IMR-90 (cell line): ENCODE results near the gene THADA. TPM values are rescaled to one million over a fixed set of nuclear protein-coding genes. Genes with fewer than 3 reads are reported as not detected.

Experiments
- ATAC-seq: fragments of 200-7000 bp; cut with Tn5 transposase; 2 replicates; pipeline ENCODE4 v1.9.1; 2020; ENCODE audit warnings: low read depth, mild to moderate bottlenecking, moderate library complexity
- BruUV-seq: library from RNA; stranded (reverse); fragments of 400-500 nt; replicated peaks from 2 replicates; lab custom pipeline; 2021; lab: Mats Ljungman, UMichigan
- CTCF ChIA-PET: fragments of 300-600 bp; formaldehyde crosslinking; extraction: SDS; loops from one replicate; lab custom pipeline; 2021; ENCODE audit warnings: antibody characterized with exemption; lab: Yijun Ruan, JAX
- POLR2A ChIA-PET: fragments of 300-600 bp; sonication (Branson Sonifier 250); formaldehyde crosslinking; loops from one replicate; lab custom pipeline; 2022; ENCODE audit warnings: antibody characterized with exemption; ENCODE audit not compliant: unreplicated experiment; lab: Charles Lee
- DNase-seq: peaks from one replicate; pipeline ENCODE4 v3.0.0; 2013
- H2AFZ ChIP-seq: replicated peaks from 2 replicates; pipeline ENCODE3; 2013; ENCODE audit warnings: low read length, mild to moderate bottlenecking; ENCODE audit not compliant: poor library complexity
- H2AK5ac ChIP-seq: 2 replicates; pipeline ENCODE4 v1.6.1; 2013; ENCODE audit warnings: low read depth, low read length, inconsistent platforms
- H2AK9ac ChIP-seq: replicated peaks from 2 replicates; pipeline ENCODE3; 2013; ENCODE audit warnings: mild to moderate bottlenecking, low read depth, low read length, moderate library complexity; ENCODE audit not compliant: poor library complexity
- H2BK120ac ChIP-seq: 2 replicates; pipeline ENCODE4 v1.6.1; 2013; ENCODE audit warnings: low read depth, low read length, inconsistent platforms
- H2BK15ac ChIP-seq: 3 replicates; pipeline ENCODE4 v1.6.1; 2013; ENCODE audit warnings: low read depth, low read length, inconsistent platforms
- H2BK20ac ChIP-seq: 2 replicates; pipeline ENCODE4 v1.6.1; 2013; ENCODE audit warnings: low read depth, mild to moderate bottlenecking, inconsistent platforms, low read length, moderate library complexity
- H2BK5ac ChIP-seq: 2 replicates; pipeline ENCODE4 v1.6.1; 2013; ENCODE audit warnings: mild to moderate bottlenecking, low read depth, low read length, inconsistent platforms; ENCODE audit not compliant: poor library complexity, severe bottlenecking
- H3K14ac ChIP-seq: replicated peaks from 2 replicates; pipeline ENCODE4 v1.6.1; 2013; ENCODE audit warnings: low read depth, low read length, inconsistent platforms
- H3K18ac ChIP-seq: 2 replicates; pipeline ENCODE4 v1.6.1; 2013; ENCODE audit warnings: low read depth, low read length, control low read depth
- H3K23ac ChIP-seq: 2 replicates; pipeline ENCODE4 v1.6.1; 2013; ENCODE audit warnings: low read depth, low read length, inconsistent platforms
- H3K27ac ChIP-seq: 2 replicates; pipeline ENCODE4 v1.5.1; 2013; ENCODE audit warnings: mild to moderate bottlenecking, control low read depth, low read length; ENCODE audit not compliant: insufficient read depth
- H3K27me3 ChIP-seq: 2 replicates; pipeline ENCODE4 v1.6.1; 2013; ENCODE audit warnings: low read length; ENCODE audit not compliant: control insufficient read depth, insufficient read depth
- H3K36me3 ChIP-seq: 2 replicates; pipeline ENCODE4 v1.6.1; 2013; ENCODE audit warnings: low read length, mixed read lengths; ENCODE audit not compliant: control insufficient read depth, insufficient read depth
- H3K4ac ChIP-seq: 2 replicates; pipeline ENCODE4 v1.6.1; 2013; ENCODE audit warnings: low read depth, low read length, inconsistent platforms
- H3K4me1 ChIP-seq: 2 replicates; pipeline ENCODE4 v1.6.1; 2013; ENCODE audit warnings: low read length, mixed read lengths; ENCODE audit not compliant: control insufficient read depth, insufficient read depth
- H3K4me2 ChIP-seq: 2 replicates; pipeline ENCODE4 v1.6.1; 2013; ENCODE audit warnings: low read depth, mild to moderate bottlenecking, control low read depth, low read length, moderate library complexity
- H3K4me3 ChIP-seq: 2 replicates; pipeline ENCODE4 v1.5.1; 2013; ENCODE audit warnings: low read depth, mild to moderate bottlenecking, control low read depth, low read length, moderate library complexity; ENCODE audit not compliant: insufficient read depth
- H3K56ac ChIP-seq: 2 replicates; pipeline ENCODE4 v1.6.1; 2013; ENCODE audit warnings: low read length, inconsistent platforms; ENCODE audit not compliant: insufficient read depth; ENCODE audit errors: extremely low read depth
- H3K79me1 ChIP-seq, 2 experiments: 2 replicates each; pipeline ENCODE4 v1.6.1; 2013; ENCODE audit warnings: low read length in 2 of 2, inconsistent platforms in 1 of 2, low read depth in 1 of 2
- H3K9ac ChIP-seq: 2 replicates; pipeline ENCODE4 v1.6.1; 2013; ENCODE audit warnings: low read depth, low read length, control low read depth
- H3K9me1 ChIP-seq: 2 replicates; pipeline ENCODE4 v1.6.1; 2013; ENCODE audit warnings: low read length, inconsistent platforms; ENCODE audit not compliant: insufficient read depth
- H3K9me3 ChIP-seq: 2 replicates; pipeline ENCODE4 v1.6.1; 2013; ENCODE audit warnings: low read length; ENCODE audit not compliant: control insufficient read depth, insufficient read depth
- H4K20me1 ChIP-seq: 2 replicates; pipeline ENCODE4 v1.6.1; 2013; ENCODE audit warnings: low read length, inconsistent platforms; ENCODE audit not compliant: insufficient read depth
- H4K5ac ChIP-seq: 2 replicates; pipeline ENCODE4 v1.6.1; 2013; ENCODE audit warnings: mild to moderate bottlenecking, low read depth, low read length, control low read depth
- H4K8ac ChIP-seq, 2 experiments: 2 replicates each; pipeline ENCODE4 v1.6.1; 2013; ENCODE audit warnings: low read depth in 2 of 2, low read length in 2 of 2, control low read depth in 1 of 2, inconsistent platforms in 1 of 2
- H4K91ac ChIP-seq: 2 replicates; pipeline ENCODE4 v1.6.1; 2013; ENCODE audit warnings: low read depth, low read length, inconsistent platforms; ENCODE audit not compliant: insufficient read depth
- CEBPB ChIP-seq: IDR thresholded peaks from 2 replicates; pipeline ENCODE4 v1.6.1; 2012; ENCODE audit warnings: low read depth, low read length, improper control_type of control experiment
- CHD1 ChIP-seq: IDR thresholded peaks from 2 replicates; pipeline ENCODE4 v1.6.1; 2012; ENCODE audit warnings: low read depth, low read length, improper control_type of control experiment
- FOS ChIP-seq: fragments of 150-350 bp; IDR thresholded peaks from 2 replicates; pipeline ENCODE4 v1.6.1; 2016; ENCODE audit warnings: low read depth, low read length
- MAFK ChIP-seq: IDR thresholded peaks from 2 replicates; pipeline ENCODE4 v1.6.1; 2012; ENCODE audit warnings: low read depth, low read length, improper control_type of control experiment
- MAZ ChIP-seq: IDR thresholded peaks from 2 replicates; pipeline ENCODE4 v1.6.1; 2012; ENCODE audit warnings: low read depth, mild to moderate bottlenecking, low read length, improper control_type of control experiment, moderate library complexity, borderline replicate concordance
- MXI1 ChIP-seq: IDR thresholded peaks from 2 replicates; pipeline ENCODE4 v1.6.1; 2012; ENCODE audit warnings: low read depth, mild to moderate bottlenecking, low read length, moderate library complexity, borderline replicate concordance
- NFE2L2 ChIP-seq: fragments of 150-350 bp; IDR thresholded peaks from 2 replicates; pipeline ENCODE4 v1.6.1; 2016; ENCODE audit warnings: low read depth, mild to moderate bottlenecking, low read length
- POLR2A ChIP-seq: IDR thresholded peaks from 2 replicates; pipeline ENCODE4 v1.6.1; 2012; ENCODE audit warnings: mild to moderate bottlenecking, low read depth, low read length
- RAD21 ChIP-seq: IDR thresholded peaks from 2 replicates; pipeline ENCODE4 v1.6.1; 2012; ENCODE audit warnings: low read length, improper control_type of control experiment
- RFX5 ChIP-seq: IDR thresholded peaks from 2 replicates; pipeline ENCODE4 v1.8.0; 2012; ENCODE audit warnings: low read depth, mild to moderate bottlenecking, low read length, moderate library complexity
- SMC3 ChIP-seq: fragments of 150-350 bp; IDR thresholded peaks from 2 replicates; pipeline ENCODE4 v1.6.1; 2016; ENCODE audit warnings: low read depth, mild to moderate bottlenecking, antibody characterized with exemption, low read length, moderate library complexity
- WGBS, 2 experiments: methylation state at CpG; one replicate each; pipeline versions ENCODE4 v1.1.5 to v1.1.7; 2013; ENCODE audit warnings: missing lambda C conversion rate in 2 of 2; ENCODE audit not compliant: insufficient read length in 1 of 2; ENCODE audit errors: extremely low coverage in 2 of 2; 5-methylcytosine and 5-hydroxymethylcytosine counted together
- dilution Hi-C: fragments of 300-500 bp; cut with HindIII; formaldehyde crosslinking; loops from one replicate; pipeline ENCODE4 v1.14.3; 2018; ENCODE audit warnings: low sequenced_read_pairs; ENCODE audit not compliant: unreplicated experiment
- in situ Hi-C: fragments of 300-500 bp; cut with MboI; formaldehyde crosslinking; loops from 3 replicates; pipeline ENCODE4 v1.14.3; 2019; ENCODE audit warnings: low sequenced_read_pairs, inconsistent platforms, mixed read lengths
- intact Hi-C: fragments of 100-400 bp; cut with micrococcal nuclease; formaldehyde crosslinking; loops from 2 replicates; pipeline ENCODE4 v1.10.0; 2022
- polyA plus RNA-seq, 3 experiments: library from polyadenylated mRNA; depleted of rRNA; stranded (reverse); fragments of >200 nt; gene quantifications; 2 replicates each; pipeline ENCODE4 v1.2.3, GENCODE V29; 2012; ENCODE audit warnings: low replicate concordance in 1 of 3
- total RNA-seq: library from RNA; depleted of rRNA; stranded (reverse); fragments of >200 nt; gene quantifications from 2 replicates; pipeline ENCODE4 v1.2.3, GENCODE V29; 2012
- TF ChIP-seq, protein P1 (sequence below): conservative IDR thresholded peaks from 2 replicates; pipeline ENCODE4 v1.5.1; 2012; ENCODE audit warnings: mild to moderate bottlenecking, low read depth, low read length, improper control_type of control experiment
- TF ChIP-seq, protein P2 (sequence below): fragments of 150-350 bp; IDR thresholded peaks from 2 replicates; pipeline ENCODE4 v1.6.1; 2016; ENCODE audit warnings: low read depth, mild to moderate bottlenecking, low read length, moderate library complexity, borderline replicate concordance

The THADA gene
- total and polyA plus RNA-seq, 2 of the 4 experiments (the other 2 are of a cell fraction), result 10.5 to 21.3 TPM

- dilution Hi-C loops (no loop called here), in situ Hi-C loops (no loop called here), intact Hi-C loops (no loop called here)
- Histone ChIP-seq H2BK120ac (no peak overlapping the region), H3K56ac (no peak overlapping the region), H3K9me3 (no peaks in the 10 kb centered on the region), H3K4me2 (no peak overlapping the region), H4K91ac (no peak overlapping the region), H2BK20ac (no peak overlapping the region), H3K9ac (no peak overlapping the region), H3K4ac (no peak overlapping the region), H2AFZ (no peak overlapping the region), H3K18ac (no peak overlapping the region), H3K4me3 (no peak overlapping the region), H2AK5ac (no peak overlapping the region), H2AK9ac (no peak overlapping the region), H3K4me1 (peaks cover 14% of the 10 kb centered on the region; the same call in 1 of the 2 replicates), H3K23ac (no peak overlapping the region), H3K27ac (no peak overlapping the region), H4K5ac (no peak overlapping the region; the same call in 1 of the 2 replicates), H3K27me3 (no peaks in the 10 kb centered on the region), H3K9me1 (peaks cover 4% of the 10 kb centered on the region; the same call in 1 of the 2 replicates), H3K36me3 (no peaks in the 10 kb centered on the region), H3K79me1 (no peaks in the 10 kb centered on the region), H3K14ac (no peak overlapping the region), H4K20me1 (no peaks in the 10 kb centered on the region), H2BK5ac (no peak overlapping the region), H4K8ac (no peak overlapping the region), H2BK15ac (no peak overlapping the region)
- 30% methylated on average over 2 of the region's 3 CpGs; no CpG with 5 or more reads in 1 of the 2 experiments for WGBS, 2 experiments
- ATAC-seq, result no peak
- no TSS peak for BruUV-seq
- no peak for DNase-seq
- CTCF ChIA-PET, result no interaction called here
- POLR2A ChIA-PET, result no interaction called here
- no peak for TF ChIP-seq FOS
- TF ChIP-seq, protein P1, sequence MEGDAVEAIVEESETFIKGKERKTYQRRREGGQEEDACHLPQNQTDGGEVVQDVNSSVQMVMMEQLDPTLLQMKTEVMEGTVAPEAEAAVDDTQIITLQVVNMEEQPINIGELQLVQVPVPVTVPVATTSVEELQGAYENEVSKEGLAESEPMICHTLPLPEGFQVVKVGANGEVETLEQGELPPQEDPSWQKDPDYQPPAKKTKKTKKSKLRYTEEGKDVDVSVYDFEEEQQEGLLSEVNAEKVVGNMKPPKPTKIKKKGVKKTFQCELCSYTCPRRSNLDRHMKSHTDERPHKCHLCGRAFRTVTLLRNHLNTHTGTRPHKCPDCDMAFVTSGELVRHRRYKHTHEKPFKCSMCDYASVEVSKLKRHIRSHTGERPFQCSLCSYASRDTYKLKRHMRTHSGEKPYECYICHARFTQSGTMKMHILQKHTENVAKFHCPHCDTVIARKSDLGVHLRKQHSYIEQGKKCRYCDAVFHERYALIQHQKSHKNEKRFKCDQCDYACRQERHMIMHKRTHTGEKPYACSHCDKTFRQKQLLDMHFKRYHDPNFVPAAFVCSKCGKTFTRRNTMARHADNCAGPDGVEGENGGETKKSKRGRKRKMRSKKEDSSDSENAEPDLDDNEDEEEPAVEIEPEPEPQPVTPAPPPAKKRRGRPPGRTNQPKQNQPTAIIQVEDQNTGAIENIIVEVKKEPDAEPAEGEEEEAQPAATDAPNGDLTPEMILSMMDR, result no peak
- TF ChIP-seq POLR2A, result no peak
- no peak for TF ChIP-seq MXI1
- TF ChIP-seq MAFK, result no peak
- TF ChIP-seq CEBPB, result no peak
- no peak for TF ChIP-seq SMC3
- no peak for TF ChIP-seq CHD1
- TF ChIP-seq, protein P2, sequence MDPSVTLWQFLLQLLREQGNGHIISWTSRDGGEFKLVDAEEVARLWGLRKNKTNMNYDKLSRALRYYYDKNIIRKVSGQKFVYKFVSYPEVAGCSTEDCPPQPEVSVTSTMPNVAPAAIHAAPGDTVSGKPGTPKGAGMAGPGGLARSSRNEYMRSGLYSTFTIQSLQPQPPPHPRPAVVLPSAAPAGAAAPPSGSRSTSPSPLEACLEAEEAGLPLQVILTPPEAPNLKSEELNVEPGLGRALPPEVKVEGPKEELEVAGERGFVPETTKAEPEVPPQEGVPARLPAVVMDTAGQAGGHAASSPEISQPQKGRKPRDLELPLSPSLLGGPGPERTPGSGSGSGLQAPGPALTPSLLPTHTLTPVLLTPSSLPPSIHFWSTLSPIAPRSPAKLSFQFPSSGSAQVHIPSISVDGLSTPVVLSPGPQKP, result no peak
- no peak for TF ChIP-seq NFE2L2
- TF ChIP-seq RAD21, result no peak
- TF ChIP-seq RFX5, result no peak
- TF ChIP-seq MAZ, result no peak
These were observed 318.9 kb downstream of the THADA start for GRCh38 chr2:43276962-43277391.
